Neuronal stem cell (in vitro differentiated cells): ENCODE measurements around the gene ZBED1.

Experiments used
- DNase-seq: peaks from one replicate; pipeline ENCODE4 v3.0.0-alpha.2; 2013; ENCODE audit warnings: low spot score
- H2AFZ ChIP-seq: one replicate; pipeline ENCODE4 v1.6.1; 2013; ENCODE audit warnings: mild to moderate bottlenecking, low read length, inconsistent platforms
- H2AK5ac ChIP-seq: 2 replicates; pipeline ENCODE4 v1.6.1; 2013; ENCODE audit warnings: low read depth, mild to moderate bottlenecking, inconsistent platforms, low read length, moderate library complexity, mixed read lengths
- H2BK120ac ChIP-seq: 2 replicates; pipeline ENCODE4 v1.6.1; 2013; ENCODE audit warnings: low read depth, mild to moderate bottlenecking, inconsistent platforms, low read length, moderate library complexity, mixed read lengths
- H2BK12ac ChIP-seq: one replicate; pipeline ENCODE4 v1.6.1; 2013; ENCODE audit warnings: low read length, inconsistent platforms
- H2BK15ac ChIP-seq: 2 replicates; pipeline ENCODE4 v1.6.1; 2013; ENCODE audit warnings: mild to moderate bottlenecking, low read length, inconsistent platforms, mixed read lengths
- H2BK5ac ChIP-seq: one replicate; pipeline ENCODE4 v1.6.1; 2013; ENCODE audit warnings: inconsistent platforms, mild to moderate bottlenecking, low read length, moderate library complexity
- H3K14ac ChIP-seq: one replicate; pipeline ENCODE4 v1.6.1; 2013; ENCODE audit warnings: low read length, inconsistent platforms
- H3K18ac ChIP-seq: 2 replicates; pipeline ENCODE4 v1.6.1; 2013; ENCODE audit warnings: low read length, inconsistent platforms
- H3K23ac ChIP-seq: 2 replicates; pipeline ENCODE4 v1.6.1; 2013; ENCODE audit warnings: low read depth, mild to moderate bottlenecking, mixed read lengths, low read length, inconsistent platforms; ENCODE audit not compliant: poor library complexity
- H3K27ac ChIP-seq: replicated peaks from 3 replicates; pipeline ENCODE4 v1.5.1; 2013; ENCODE audit warnings: low read length, inconsistent platforms
- H3K27me3 ChIP-seq, 3 experiments: 2 replicates each; pipeline ENCODE4 v1.6.1; 2013; ENCODE audit warnings: low read length in 3 of 3, mild to moderate bottlenecking in 2 of 3, inconsistent platforms in 1 of 3, low read depth in 1 of 3, mixed read lengths in 1 of 3, moderate library complexity in 1 of 3; ENCODE audit not compliant: control insufficient read depth in 3 of 3, insufficient read depth in 3 of 3
- H3K36me3 ChIP-seq, 2 donors: replicated peaks in 1 of 2; 2 replicates each; pipeline ENCODE4 v1.6.1; 2013; ENCODE audit warnings: low read length in 2 of 2; ENCODE audit not compliant: control insufficient read depth in 2 of 2, insufficient read depth in 2 of 2
- H3K4ac ChIP-seq: 2 replicates; pipeline ENCODE4 v1.6.1; 2013; ENCODE audit warnings: inconsistent platforms, mild to moderate bottlenecking, low read length, moderate library complexity
- H3K4me1 ChIP-seq, 2 donors: 1 replicate in 1 of 2; 2 replicates in 1 of 2; pipeline ENCODE4 v1.6.1; 2013; ENCODE audit warnings: low read length in 2 of 2, low read depth in 1 of 2; ENCODE audit not compliant: control insufficient read depth in 2 of 2, insufficient read depth in 1 of 2
- H3K4me2 ChIP-seq: one replicate; pipeline ENCODE4 v1.6.1; 2013; ENCODE audit warnings: mild to moderate bottlenecking, low read length, inconsistent platforms; ENCODE audit not compliant: insufficient read depth, poor library complexity, severe bottlenecking
- H3K4me3 ChIP-seq, 2 donors: 2 replicates each; pipeline ENCODE4 v1.5.1; 2013; ENCODE audit warnings: low read length in 2 of 2, mild to moderate bottlenecking in 2 of 2, inconsistent platforms in 1 of 2, moderate library complexity in 1 of 2
- H3K79me1 ChIP-seq: one replicate; pipeline ENCODE4 v1.6.1; 2013; ENCODE audit warnings: low read depth, mild to moderate bottlenecking, inconsistent platforms, low read length, moderate library complexity
- H3K9ac ChIP-seq: one replicate; pipeline ENCODE4 v1.6.1; 2013; ENCODE audit warnings: mild to moderate bottlenecking, low read depth, low read length, inconsistent platforms; ENCODE audit not compliant: poor library complexity
- H3K9me3 ChIP-seq, 2 donors: replicated peaks in 1 of 2; 2 replicates each; pipeline versions ENCODE3 to v1.6.1; 2013; ENCODE audit warnings: low read length in 2 of 2, mild to moderate bottlenecking in 2 of 2, inconsistent platforms in 1 of 2, low read depth in 1 of 2, mixed read lengths in 1 of 2, moderate library complexity in 1 of 2; ENCODE audit not compliant: control insufficient read depth in 2 of 2, insufficient read depth in 1 of 2
- H4K8ac ChIP-seq: one replicate; pipeline ENCODE4 v1.6.1; 2013; ENCODE audit warnings: low read depth, mild to moderate bottlenecking, inconsistent platforms, low read length, moderate library complexity
- H4K91ac ChIP-seq: one replicate; pipeline ENCODE4 v1.6.1; 2013; ENCODE audit warnings: low read length, low read depth, mild to moderate bottlenecking, inconsistent platforms; ENCODE audit not compliant: poor library complexity
- WGBS, 2 donors: extraction: QIAGEN DNeasy Blood & Tissue Kit; methylation state at CpG; one replicate each; pipeline ENCODE4 v1.1.7; 2013; ENCODE audit warnings: missing lambda C conversion rate in 2 of 2, mixed read lengths in 1 of 2; ENCODE audit not compliant: insufficient read length in 2 of 2, insufficient replicate concordance in 1 of 2; ENCODE audit errors: extremely low coverage in 2 of 2; 5-methylcytosine and 5-hydroxymethylcytosine counted together

Gene ZBED1

GRCh38 chrX:2546496-2546895 lies 45.7 kb upstream of the ZBED1 start:
- H3K4me3 ChIP-seq = no peak overlapping the region
- H3K14ac ChIP-seq = no peak overlapping the region
- H3K27ac ChIP-seq = no peak overlapping the region
- H2AK5ac ChIP-seq = no peak overlapping the region
- no peak overlapping the region for H3K9ac ChIP-seq
- DNase-seq = no peak
- H3K4ac ChIP-seq = no peak overlapping the region
- H3K9me3 ChIP-seq = peaks cover 2 to 10% of the 10 kb centered on the region in 2 donors
- H2BK12ac ChIP-seq = no peak overlapping the region
- H4K8ac ChIP-seq = no peak overlapping the region
- no peak overlapping the region for H3K23ac ChIP-seq
- H3K4me1 ChIP-seq = peaks cover 7 to 9% of the 10 kb centered on the region in 2 donors
- H2BK5ac ChIP-seq = no peak overlapping the region
- H3K18ac ChIP-seq = no peak overlapping the region
- H2BK15ac ChIP-seq = no peak overlapping the region
- H3K79me1 ChIP-seq = no peaks in the 10 kb centered on the region
- H4K91ac ChIP-seq = no peak overlapping the region
- WGBS, 2 donors = no CpG with 5 or more reads among the region's 1 CpG
- no peak overlapping the region for H2BK120ac ChIP-seq
- no peaks in the 10 kb centered on the region for H3K27me3 ChIP-seq
- H3K36me3 ChIP-seq = no peaks in the 10 kb centered on the region
- no peak overlapping the region for H2AFZ ChIP-seq
- H3K4me2 ChIP-seq = no peak overlapping the region

- DNase-seq = no peak
- no peaks in the 10 kb centered on the region for H3K79me1 ChIP-seq
- H3K23ac ChIP-seq = no peak overlapping the region
- no peak overlapping the region for H3K4me2 ChIP-seq
- no peak overlapping the region for H4K91ac ChIP-seq
- H3K9me3 ChIP-seq = peaks cover 2 to 10% of the 10 kb centered on the region in 2 donors
- H3K27ac ChIP-seq = no peak overlapping the region
- H3K4me3 ChIP-seq = no peak overlapping the region
- no peak overlapping the region for H3K18ac ChIP-seq
- no peaks in the 10 kb centered on the region for H3K27me3 ChIP-seq
- H2BK120ac ChIP-seq = no peak overlapping the region
- no peak overlapping the region for H2BK15ac ChIP-seq
- WGBS, 2 donors = no CpG with 5 or more reads among the region's 1 CpG
- H4K8ac ChIP-seq = no peak overlapping the region
- H2AFZ ChIP-seq = no peak overlapping the region
- no peak overlapping the region for H3K14ac ChIP-seq
- peaks cover 4 to 9% of the 10 kb centered on the region in 2 donors for H3K4me1 ChIP-seq
- H3K36me3 ChIP-seq = no peaks in the 10 kb centered on the region
- H2BK5ac ChIP-seq = no peak overlapping the region
- no peak overlapping the region for H2AK5ac ChIP-seq
- no peak overlapping the region for H3K9ac ChIP-seq
- H3K4ac ChIP-seq = no peak overlapping the region
- H2BK12ac ChIP-seq = no peak overlapping the region
These were observed 44.4 kb upstream of the ZBED1 start for GRCh38 chrX:2545144-2545543.

GRCh38 chrX:2542826-2543521 lies 42.2 kb upstream of the ZBED1 start:
- no peak overlapping the region for H2BK15ac ChIP-seq
- no peak overlapping the region for H3K4me3 ChIP-seq
- H2BK120ac ChIP-seq = no peak overlapping the region
- H3K14ac ChIP-seq = no peak overlapping the region
- H4K8ac ChIP-seq = no peak overlapping the region
- H3K36me3 ChIP-seq = no peaks in the 10 kb centered on the region
- no peak overlapping the region for H2BK12ac ChIP-seq
- no peak overlapping the region for H3K27ac ChIP-seq
- no peaks in the 10 kb centered on the region for H3K79me1 ChIP-seq
- H3K27me3 ChIP-seq = no peaks in the 10 kb centered on the region
- no peak for DNase-seq
- H3K4ac ChIP-seq = no peak overlapping the region
- H2AK5ac ChIP-seq = no peak overlapping the region
- no peak overlapping the region for H3K9ac ChIP-seq
- H3K4me1 ChIP-seq = peaks cover 0 to 4% of the 10 kb centered on the region in 2 donors
- H3K4me2 ChIP-seq = no peak overlapping the region
- no peak overlapping the region for H3K23ac ChIP-seq
- peaks cover 2 to 10% of the 10 kb centered on the region in 2 donors for H3K9me3 ChIP-seq
- no peak overlapping the region for H2AFZ ChIP-seq
- no peak overlapping the region for H4K91ac ChIP-seq
- no peak overlapping the region for H3K18ac ChIP-seq
- no peak overlapping the region for H2BK5ac ChIP-seq
- no CpG with 5 or more reads among the region's 7 CpGs for WGBS, 2 donors

- H2BK5ac ChIP-seq = no peak overlapping the region
- H3K14ac ChIP-seq = no peak overlapping the region
- no peak overlapping the region for H2BK15ac ChIP-seq
- peaks cover 6 to 7% of the 10 kb centered on the region in 2 donors for H3K4me1 ChIP-seq
- DNase-seq = no peak
- no peak overlapping the region for H3K18ac ChIP-seq
- H3K79me1 ChIP-seq = no peaks in the 10 kb centered on the region
- no peak overlapping the region for H3K4me3 ChIP-seq
- no peak overlapping the region for H2BK12ac ChIP-seq
- no peak overlapping the region for H3K27ac ChIP-seq
- peaks cover 2 to 8% of the 10 kb centered on the region in 2 donors for H3K9me3 ChIP-seq
- no peak overlapping the region for H3K4ac ChIP-seq
- no peak overlapping the region for H4K91ac ChIP-seq
- H3K23ac ChIP-seq = no peak overlapping the region
- 100% methylated on average over 1 of the region's 8 CpGs; no CpG with 5 or more reads in 1 of the 2 donors for WGBS, 2 donors
- no peak overlapping the region for H4K8ac ChIP-seq
- H2BK120ac ChIP-seq = no peak overlapping the region
- no peaks in the 10 kb centered on the region for H3K27me3 ChIP-seq
- H2AK5ac ChIP-seq = no peak overlapping the region
- no peaks in the 10 kb centered on the region for H3K36me3 ChIP-seq
- H3K4me2 ChIP-seq = no peak overlapping the region
- no peak overlapping the region for H2AFZ ChIP-seq
- H3K9ac ChIP-seq = no peak overlapping the region
These were observed 40.8 kb upstream of the ZBED1 start for GRCh38 chrX:2541603-2542002.
